HTR-8/SVneo (cell line): Measurements from ENCODE around the gene NID1.
"Not testable (repeated sequence)": the region's sequence is repeated elsewhere in the genome, so short reads cannot be mapped to it uniquely, and the experiment has no call there.

Experiments
- DNase-seq: peaks from one replicate; pipeline ENCODE4 v3.0.0; 2011; ENCODE audit warnings: low spot score, mixed read lengths; ENCODE audit not compliant: insufficient read length
- FAIRE-seq: peaks from 2 replicates; lab custom pipeline; 2011; peaks lifted over from hg19 to GRCh38; lab: Jason Lieb, UNC

NID1 gene

GRCh38 chr1:236003058-236003457, 61.8 kb downstream of the NID1 start:
- FAIRE-seq, DNase-seq: not testable (repeated sequence)

GRCh38 chr1:236002572-236002971, 62.3 kb downstream of the NID1 start:
- FAIRE-seq, result no peak

DNA sequence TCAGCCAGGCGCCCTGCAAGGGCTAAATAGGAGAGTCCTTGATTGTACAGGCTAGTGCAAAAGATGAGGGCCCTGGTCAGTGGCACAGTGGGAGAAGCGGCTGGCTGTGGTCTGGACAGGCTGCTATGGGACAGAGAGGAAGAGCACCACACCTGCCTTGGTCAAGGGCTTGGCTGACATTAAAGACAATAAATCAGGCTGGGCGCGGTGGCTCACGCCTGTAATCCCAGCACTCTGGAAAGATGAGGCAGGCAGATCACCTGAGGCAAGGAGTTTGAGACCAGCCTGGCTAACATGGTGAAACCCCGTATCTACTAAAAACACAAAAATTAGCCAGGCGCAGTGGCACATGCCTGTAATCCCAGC, 62.9 kb downstream of the NID1 start:
- DNase-seq, result no peak
- no peak for FAIRE-seq

More at GRCh38 chr1:236002572-236002971, 62.3 kb downstream of the NID1 start:
- no peak for DNase-seq

DNA sequence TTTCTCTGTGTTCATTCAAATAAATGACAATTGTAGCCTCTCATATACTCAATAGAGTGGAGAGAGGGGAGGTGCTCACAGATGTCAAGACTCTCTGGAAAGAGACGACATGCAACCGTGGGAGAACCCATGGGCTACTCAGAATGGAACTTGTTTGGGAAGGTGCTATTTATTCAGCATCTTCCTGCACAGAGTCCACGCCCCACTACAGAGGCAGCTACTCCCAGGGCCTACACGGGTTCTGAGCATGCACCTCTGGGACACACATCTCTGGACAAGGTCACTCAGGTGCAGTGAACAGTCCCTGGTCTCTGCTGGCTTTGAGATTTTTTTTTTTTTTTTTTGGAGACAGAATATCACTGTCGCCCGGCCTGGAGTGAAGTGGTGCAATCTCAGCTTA, 64.1 kb downstream of the NID1 start:
- no peak for FAIRE-seq
- DNase-seq, result no peak

DNA sequence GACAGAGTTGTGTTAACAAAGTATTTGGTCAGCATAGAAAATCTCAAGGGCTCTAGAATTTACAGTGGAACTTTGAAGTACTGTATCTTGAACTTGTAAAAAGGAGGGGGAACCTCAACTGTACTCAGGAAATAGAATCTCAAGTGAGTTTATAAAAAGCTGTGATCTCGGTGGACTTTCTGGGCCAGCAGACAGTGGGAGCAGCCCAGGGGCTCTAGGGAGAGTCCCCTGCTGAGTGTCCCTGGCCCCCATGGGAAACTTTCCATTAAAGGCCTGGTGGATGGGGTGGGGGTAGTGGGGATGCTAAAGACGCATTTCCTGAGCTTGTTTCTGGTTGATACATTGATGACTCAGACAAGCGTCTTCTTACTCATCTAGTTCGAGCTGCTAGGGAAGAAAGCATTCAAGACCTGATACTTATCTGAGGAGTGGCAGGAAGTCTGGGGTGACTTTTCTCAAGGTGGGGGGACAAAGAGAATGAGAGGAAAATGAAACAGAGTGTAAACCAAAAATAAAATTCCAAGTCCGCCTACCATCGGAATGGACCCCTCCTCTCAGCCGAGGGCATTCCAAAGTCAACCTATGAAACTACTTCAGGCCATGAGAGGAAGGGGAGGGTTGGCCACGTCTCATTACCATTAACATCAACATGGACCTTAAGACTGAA, 65.5 kb downstream of the NID1 start:
- peak; percentile 86 for DNase-seq
- no peak for FAIRE-seq

DNA sequence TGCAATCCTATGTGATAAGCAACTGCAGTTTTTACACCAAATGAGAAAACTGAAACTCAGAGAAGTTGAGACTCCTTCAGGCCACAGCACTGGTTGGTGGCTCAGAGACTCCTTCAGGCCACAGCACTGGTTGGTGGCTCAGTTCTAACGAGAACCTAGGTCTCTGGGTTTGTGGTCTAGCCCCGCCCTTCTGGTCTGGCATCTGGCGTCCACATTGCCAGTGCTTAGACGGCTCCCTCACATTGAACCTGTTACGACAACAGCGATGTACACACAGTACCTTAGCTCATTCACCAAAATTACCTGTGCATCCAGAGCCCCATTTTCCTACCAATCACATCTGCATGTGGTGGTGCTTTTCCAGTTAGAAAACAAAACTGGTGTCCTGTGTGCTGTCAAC, 66.1 kb downstream of the NID1 start:
- DNase-seq, result no peak
- FAIRE-seq, result no peak

GRCh38 chr1:235997931-235998330, 67.0 kb downstream of the NID1 start:
- DNase-seq (no peak), FAIRE-seq (no peak)

GRCh38 chr1:235997049-235997448, 67.8 kb downstream of the NID1 start:
- no peak for FAIRE-seq
- no peak for DNase-seq

- FAIRE-seq (no peak), DNase-seq (no peak)
Observed at GRCh38 chr1:235996048-235996785, 68.7 kb downstream of the NID1 start.

- DNase-seq (no peak), FAIRE-seq (no peak)
Observed at GRCh38 chr1:235995511-235995910, 69.4 kb downstream of the NID1 start.

DNA sequence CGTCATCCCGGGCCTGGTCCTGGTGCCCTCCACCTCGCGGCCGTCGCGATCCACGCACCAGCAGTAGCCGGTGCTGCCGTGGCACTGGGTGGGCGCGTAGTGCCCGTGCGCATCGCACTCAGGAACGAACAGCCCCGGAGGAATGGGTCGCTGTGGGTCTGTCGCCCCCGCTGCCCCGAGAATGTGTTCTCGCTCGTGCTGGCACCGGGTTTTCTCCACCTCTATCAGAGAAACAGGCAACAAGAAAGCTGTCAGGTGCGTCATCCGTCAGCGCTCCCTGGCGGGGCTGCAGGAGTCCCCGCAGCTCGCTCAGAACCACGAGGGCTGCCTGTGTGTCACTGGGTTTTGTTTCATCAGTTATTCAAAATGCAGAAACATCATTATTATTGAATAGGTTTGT, 71.2 kb downstream of the NID1 start:
- DNase-seq (no peak), FAIRE-seq (no peak)

DNA sequence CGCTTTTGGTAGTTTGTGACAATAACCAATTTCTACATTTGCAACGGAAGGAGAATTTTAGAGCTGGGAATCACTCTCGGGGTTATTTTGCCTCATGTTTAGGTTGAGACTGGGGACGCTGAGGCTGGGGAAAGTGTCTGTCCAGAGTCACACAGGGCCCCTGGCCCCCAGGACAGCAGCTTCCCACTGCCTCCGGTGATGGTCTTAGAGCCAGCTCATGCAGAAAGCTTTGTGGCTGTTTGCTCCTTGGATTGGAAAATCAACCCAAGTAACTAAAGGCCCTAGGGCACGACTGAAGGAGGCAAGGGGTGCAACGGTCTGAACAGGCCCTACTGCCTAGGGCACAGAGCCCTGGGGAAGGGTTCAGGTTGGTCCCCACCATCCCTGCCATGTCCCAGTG, 72.0 kb downstream of the NID1 start:
- no peak for FAIRE-seq
- DNase-seq, result no peak

DNA sequence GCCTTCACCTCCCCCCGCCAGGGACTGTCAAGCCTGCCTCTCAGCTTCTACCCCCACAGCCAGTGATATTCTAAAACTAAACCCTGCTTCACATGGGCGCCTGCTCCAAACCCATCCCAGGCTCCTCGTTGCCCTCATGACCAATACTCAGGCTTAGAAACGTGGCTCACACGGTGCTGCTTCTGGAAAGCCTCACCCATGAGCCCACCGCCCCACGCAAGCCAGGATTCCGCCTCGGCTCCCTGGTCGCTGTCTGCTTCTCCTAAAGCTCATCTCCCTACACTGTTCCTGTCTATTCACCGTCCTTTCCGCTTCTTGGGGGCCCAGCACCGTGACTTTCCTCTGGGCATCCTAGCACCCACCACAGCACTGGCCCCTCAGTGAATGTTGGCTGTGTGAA, 72.5 kb downstream of the NID1 start:
- FAIRE-seq, result no peak
- no peak for DNase-seq

DNA sequence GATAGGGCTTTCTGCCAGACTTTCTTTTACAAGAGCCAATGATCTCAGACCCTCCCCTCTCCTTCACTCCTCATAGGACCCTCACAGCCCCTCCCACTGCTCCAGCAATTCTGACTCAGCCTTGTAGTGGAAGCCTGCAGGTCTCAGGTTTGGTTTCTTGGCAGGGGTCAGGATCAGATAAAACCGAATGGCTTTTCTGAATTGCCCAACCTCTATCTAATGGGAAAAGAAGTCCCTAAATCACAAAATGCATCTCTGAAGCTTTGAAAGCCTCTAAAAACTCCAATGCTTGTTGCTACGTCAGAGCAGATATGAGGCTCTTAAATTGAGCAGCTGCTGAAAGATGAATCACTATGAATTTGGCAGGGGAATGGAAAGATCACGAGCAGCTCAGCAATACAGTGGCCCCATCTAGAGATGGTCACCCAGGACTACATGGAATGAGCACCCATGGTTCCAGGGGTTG, 74.5 kb downstream of the NID1 start:
- no peak for FAIRE-seq
- DNase-seq, result no peak

DNA sequence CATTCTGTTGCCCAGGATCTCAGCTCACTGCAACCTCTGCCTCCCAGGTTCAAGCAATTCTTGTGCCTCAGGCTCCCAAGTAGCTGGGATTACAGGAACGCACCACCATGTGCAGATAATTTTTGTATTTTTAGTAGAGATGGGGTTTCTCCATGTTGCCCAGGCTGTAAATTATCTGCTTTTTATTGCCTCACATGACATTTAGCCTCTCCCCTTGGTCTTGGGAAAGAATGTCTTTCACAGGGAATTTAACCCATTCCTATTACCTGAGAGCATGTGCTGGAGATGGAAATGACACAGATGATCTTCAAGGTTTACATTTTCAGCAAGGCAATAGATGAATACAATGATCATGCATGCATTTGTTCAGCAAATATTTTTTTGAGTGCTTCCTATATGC, 75.8 kb downstream of the NID1 start:
- DNase-seq, result no peak
- FAIRE-seq, result no peak

- DNase-seq (no peak), FAIRE-seq (no peak)
Observed at GRCh38 chr1:235986869-235987268, 78.0 kb downstream of the NID1 start.

DNA sequence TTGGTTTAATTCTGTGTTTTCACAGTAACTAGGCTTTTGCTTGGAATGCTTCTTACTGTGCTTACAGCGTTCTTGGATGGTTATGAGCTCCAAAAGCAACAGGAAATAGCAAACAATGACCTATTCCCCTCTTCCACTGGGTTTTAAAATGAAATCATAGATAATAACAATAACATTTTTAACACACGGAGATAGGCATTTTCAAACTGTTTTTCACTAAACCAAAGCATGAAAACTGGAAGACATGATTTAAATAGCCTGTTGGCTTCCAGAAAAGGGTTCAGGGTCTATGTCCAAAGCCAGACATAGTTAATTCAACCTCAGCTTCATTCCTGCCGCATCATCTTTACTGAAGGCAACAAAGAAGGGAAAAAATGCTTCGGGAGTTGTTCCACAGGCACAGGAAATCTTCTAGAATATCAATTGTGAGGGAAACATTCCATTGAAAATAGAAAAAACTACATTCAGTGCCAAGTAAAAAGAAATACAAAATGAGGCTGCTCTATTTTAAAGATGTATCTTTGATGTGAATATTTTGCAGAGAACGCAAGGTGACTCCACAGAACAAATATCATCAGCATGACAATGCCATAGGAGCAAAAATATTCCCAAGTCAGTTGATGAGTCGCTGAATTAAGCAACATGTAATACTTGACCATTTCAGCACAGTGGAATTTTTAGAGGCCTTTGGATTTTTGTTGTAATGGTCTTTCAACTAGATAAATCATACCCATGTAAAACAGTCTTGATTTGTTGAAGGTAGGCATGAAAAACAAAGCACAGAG, 80.7 kb downstream of the NID1 start:
- no peak for DNase-seq

DNA sequence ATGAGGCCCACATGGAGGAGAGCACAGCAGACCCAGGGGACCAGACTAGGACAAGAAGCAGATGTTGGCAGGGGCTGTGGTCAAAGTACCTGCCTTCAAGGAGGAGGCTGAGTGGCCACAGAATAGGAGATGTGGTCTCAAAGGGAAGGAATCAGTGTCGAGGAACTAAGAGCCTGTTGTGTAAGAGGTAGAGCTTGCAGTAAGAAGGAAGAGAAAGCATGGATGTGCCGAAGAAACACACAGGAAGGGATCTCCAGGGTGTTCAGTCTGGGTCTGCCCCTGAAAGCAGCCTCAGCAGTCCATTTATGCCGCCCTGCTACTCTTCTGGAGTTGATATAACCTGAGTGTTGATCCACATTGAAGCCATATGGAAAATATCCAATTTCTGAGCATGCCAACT, 83.9 kb downstream of the NID1 start:
- no peak for DNase-seq
- FAIRE-seq, result no peak

More for the DNA sequence above, 80.7 kb downstream of the NID1 start:
- no peak for FAIRE-seq

DNA sequence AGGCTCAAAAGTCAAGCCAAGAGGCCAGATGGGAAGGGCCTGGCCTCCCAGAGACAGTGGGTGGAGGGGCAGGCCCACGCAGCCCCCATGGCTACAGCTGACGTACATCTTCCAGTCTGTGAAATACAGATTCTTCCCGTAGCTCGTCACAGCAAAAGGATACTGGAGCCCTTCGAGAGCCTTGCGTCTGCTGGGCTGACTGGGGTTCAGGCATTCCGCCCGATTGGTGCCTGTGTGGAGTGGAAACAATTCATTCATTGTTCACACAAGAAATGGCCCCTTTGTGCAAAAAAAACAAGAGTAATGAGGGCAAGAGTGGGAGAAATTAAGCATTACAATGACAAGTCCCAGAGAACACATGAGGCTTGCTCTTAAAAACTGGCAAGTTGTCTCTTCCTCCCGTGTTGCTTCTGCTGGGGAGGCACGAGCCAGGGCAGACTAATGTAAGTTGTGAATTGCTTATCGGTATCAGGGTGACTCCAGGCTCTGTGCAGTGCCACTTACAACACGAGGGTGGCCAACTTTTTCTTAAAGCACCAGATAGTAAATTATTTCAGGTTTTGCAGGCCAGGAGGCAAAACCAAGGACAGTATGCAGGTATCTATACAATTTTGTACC, 85.1 kb downstream of the NID1 start:
- DNase-seq (no peak), FAIRE-seq (no peak)

DNA sequence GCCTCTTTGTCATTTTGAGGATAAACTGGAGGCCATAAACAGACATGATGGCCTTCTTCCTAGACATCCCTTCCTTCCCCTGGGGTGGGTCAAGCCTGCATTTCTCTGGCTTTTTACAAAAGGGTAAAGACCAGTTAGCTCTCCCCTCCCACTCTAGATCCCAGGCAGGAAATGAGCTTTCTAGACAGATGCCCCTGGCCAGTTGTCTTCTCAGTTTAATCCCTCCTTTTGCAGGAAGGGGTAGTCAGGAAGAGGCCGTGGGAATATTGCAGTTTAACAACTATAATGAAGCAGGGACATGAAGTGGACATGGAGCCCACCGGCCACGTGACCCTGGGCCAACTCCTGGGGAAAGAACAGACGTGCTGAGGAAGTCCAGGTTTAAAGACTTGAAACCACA, 85.7 kb downstream of the NID1 start:
- DNase-seq (no peak), FAIRE-seq (no peak)

GRCh38 chr1:235976490-235976889, 88.4 kb downstream of the NID1 start:
- DNase-seq (no peak), FAIRE-seq (no peak)
